DMS53 (cell line): ENCODE data around the gene NFIA.
A peak's percentile ranks its signal among the peaks of the same experiment; 100 is the strongest.

Source experiments
- DNase-seq: peaks from one replicate; lab custom pipeline; 2025; lab: John Stamatoyannopoulos, UW

NFIA gene

DNA sequence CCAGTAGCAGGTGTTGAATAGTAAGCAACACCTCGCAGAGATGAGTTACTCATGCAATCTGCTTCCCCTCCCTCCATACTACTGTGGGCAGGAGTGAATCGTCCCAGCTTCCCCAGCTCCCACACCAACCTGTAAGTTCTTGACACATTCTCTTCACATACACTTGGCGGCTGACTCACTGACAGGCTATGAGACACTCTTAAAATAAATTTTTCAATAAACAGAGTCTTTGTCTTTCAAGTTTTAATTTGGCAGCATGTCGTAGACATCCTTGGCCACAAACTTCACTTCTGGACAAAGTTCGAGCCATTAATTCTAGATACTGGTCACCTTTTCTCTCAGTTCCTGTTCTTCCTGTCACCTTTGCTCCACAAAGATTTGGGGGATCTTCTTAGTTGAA lies 351.9 kb downstream of the NFIA start:
- no peak for DNase-seq

DNA sequence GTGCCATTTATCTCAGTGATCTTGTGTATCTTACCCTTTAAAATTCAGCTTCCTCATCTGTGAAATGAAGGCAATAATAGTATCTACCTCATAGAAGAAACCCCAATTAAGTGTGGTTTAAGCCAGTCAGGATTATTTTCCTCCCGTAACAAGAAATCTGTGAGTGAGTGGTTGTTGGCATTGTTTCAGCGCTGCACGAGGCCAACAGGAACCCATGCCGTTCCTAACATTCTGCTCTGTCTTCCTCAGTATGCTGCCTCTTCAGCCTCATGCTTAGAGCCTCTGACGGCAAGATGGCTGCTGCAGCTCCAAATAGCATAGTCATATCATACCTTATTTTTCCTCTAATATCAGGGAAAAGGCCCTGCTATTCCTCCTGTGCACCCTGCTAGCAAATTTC lies 352.9 kb downstream of the NFIA start:
- no peak for DNase-seq

DNA sequence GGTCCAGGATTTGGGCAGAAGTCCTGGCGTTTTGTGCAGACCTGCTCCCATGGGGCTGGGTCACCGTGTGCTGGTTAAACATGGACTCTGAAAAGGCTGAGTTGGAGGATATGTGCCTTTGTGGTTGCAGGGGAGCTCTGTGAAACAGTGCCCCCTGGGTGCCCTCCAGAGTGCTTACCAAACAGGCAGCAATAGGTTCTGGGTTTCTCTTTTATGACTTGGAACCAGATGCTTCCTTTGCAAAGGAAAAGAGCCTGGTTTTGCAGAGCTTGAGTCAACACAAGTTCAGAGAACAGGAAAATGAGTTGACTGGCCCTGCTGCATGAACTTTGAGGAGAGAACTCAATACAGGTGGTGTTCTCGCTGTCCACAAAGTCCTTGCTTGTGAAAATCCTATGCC lies 353.7 kb downstream of the NFIA start:
- DNase-seq: peak; percentile 23

DNA sequence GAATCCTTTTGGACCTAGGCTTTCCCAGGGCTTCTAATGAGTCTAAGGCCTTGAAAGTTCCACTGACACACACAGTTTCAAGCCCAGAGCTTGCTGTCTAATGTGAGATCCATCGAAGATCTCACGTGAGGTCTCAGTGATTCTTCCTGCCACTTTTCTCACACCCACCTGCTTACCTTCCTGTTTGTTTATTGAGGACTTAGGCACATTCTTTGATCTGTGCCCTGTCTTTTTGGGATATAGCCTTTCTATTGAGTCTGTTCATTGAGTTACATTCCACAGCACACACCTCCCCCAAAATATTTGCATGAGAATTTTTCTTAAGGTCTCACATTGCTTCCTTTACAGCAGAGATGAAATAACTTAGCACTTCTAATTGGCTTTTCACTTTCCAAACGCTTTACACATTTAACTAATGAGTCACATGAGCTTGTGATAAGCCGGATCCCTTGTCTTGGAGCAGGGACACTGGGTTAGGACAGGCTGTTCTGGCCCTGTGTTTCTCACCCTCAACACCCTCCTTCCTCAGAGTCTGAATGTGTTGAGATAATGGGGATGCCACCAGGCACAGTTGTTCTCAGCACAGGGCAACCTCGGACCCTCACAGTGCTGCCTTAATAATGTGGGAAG lies 354.2 kb downstream of the NFIA start:
- no peak for DNase-seq

DNA sequence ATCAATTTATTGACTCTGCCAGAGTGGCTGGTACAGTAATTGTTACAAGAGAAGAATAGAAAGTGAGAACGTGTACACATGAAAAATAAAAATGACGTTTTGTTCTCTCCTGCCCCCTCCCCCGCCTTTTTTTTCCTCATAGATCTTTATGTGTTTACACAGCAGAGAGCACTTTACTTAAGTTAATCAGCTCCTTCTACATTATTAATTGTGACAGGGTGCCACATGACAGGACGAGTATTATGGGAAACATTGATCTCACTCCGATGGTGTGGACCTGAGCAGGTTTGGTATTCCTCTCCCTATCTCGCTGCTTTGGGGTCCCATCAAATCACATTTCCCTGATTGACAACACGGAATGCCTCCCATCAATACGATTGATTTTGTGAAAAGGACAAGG lies 356.9 kb downstream of the NFIA start:
- DNase-seq: no peak

DNA sequence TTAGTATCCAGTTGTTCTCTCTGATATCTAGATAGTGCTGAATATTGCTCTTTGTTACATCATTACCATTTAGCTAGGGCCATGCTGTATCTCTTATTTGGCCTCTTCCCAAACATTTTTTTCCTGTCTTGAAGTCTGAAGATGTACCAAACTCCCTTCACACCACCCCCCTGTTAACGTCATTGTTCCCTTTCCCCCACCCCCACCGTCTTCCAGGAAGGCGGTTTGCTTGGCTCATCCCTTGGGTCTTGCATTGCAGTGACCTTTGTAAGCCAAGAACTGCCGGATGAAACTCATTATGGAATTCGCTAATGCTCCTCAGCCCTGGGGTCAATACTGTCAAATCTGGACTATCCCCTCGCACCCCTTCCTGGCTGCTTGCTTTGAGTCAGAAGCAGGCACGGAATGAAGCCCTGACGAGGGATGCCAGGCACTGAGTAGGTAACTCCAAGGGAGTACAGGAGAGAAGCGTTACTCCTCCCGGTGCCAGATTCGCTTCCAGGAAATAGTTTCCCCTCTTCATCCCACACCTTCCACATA lies 359.4 kb downstream of the NFIA start:
- DNase-seq: no peak

DNA sequence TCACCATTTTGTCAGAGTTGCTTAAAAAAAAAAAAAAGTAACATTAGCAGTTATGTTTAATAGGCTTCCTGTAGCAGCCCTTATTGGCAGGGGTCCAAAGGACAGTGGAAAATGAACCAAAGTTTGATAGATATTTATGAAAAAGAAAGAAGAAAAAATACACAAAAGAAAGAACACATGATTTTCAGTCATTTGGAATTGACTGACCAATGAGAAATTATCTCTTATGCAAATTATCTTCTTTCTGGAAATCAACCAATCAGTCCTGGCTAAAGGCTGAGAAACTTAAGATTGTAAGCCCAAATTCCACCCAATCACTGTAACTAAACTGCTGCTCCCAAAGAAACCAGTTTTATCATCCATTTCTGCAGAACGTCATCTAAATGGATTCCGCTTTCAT lies 360.2 kb downstream of the NFIA start:
- DNase-seq: no peak

DNA sequence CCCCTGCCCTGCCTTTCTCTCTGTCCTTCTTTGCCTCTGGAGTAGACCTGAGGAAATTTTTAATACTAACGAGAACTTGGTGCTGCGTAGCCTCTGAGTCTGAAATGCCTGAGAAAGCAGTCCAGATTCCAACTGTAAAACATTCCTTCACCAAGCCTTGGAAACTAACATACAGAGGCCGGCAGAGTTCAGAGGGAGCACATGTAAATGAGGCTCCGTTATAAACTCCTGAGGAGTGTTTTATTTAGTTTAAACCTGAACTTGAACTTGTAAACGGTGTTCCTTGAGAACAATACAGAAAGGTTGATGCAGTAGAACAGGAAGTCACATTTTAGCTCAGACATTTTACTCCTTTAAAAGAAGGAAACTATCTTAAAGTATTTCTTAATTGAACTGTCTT lies 361.9 kb downstream of the NFIA start:
- DNase-seq: no peak

DNA sequence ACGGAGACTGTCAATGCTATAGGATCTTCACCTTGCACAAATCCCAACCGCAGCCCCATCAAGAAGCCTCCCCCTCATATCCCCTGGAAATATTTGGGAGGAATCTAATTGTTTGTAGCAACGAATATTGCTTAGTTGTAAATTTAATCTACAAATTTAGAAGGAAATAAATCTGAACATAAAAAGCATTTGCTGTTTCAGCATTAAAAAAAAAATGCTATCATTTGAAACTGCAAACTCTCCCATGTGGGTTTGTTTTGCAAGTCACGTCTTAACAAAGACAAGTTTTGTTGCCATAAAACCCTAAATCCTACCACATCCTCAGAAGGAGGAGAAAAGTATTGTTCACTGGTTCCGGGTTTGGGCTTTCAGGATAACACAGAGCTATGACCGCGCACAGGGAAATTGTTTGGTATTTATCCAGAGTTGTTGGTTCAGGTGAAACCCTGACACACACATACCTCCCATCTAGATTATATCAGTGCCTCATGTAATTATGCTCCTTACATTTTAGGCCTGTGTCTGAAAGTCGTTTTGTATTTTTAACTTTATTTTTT lies 363.0 kb downstream of the NFIA start:
- no peak for DNase-seq

DNA sequence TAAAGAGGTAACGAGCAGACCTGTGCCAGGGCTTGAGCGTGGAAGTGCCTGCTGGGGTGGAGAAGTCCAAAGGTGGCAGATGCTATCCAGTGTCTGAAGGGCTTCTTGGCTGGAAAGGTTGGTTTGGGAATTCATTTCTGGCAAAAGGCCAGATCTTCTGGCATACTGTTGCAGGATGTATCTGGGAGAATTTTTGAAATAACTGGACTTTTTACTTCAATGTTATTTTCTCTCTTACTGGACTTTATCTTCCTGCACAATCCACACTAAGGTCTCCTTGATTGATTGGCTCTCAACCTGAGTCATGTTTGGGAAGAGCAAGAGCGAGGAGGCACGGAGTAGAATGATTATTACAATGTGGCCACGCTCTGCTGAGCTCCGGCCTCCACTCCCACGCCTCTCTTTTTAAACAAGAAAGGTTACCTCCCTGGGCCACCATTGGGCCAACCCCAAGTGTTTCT lies 364.2 kb downstream of the NFIA start:
- DNase-seq: no peak

DNA sequence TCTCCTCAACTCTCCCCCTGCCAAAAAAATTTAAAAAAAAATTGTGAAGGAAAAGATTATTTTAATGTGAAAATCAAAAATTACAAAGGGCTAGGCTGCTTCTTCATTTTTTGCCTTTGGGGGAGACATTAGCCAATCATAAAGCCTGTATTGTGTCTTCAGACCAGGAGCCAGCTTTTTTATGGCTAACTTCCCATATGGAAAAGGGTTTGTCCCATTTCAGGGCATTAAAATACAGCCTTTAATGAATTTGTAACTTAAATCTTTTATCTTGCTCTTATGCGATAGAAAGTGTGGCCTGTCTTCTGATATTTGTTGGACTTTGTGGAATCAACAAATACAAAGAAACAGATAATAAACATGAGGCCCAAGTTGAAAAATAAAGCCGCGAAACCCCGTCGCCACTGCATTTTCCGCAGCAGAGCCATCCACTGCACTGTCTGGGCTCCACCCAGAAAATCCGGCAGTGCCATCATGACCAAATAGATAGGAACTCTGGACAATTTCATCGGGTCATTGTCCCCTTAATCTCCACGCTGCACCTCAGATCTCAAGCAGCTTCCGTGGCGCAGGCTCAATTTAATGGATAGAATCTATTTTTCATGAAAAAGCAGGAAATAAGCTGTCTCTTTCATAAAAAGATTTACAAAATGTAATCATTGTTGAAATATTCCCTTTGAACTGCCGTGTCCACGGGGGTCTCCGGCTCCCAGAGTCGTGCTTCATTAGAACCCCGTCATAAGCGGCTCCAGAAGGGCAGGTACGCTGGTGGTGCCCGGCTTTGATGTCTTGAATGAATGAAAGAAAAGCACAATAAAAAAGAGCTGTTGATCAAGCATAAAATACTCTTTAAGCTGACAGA lies 365.0 kb downstream of the NFIA start:
- DNase-seq: no peak

DNA sequence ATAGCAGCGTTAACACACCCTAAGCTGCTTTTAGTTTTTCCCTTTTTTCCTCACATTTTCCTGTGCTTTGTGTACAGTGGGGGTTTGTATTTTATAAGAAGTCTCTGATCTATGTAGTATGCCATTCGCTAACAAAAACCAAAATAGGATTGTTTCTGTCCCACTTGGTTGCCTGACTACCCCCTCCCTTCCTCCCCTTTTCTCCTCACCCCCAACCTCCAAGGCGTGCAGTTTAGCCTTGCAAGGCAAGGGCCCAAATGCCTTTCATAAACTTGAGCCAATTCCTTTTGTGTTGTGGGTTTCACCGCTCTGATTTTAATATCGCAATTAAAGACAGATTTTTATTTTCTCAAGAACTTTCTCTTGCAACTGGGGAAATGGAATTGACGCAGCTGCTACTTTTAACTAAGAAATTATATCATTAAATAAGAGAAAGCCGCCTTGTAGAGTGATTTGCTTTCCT lies 365.6 kb downstream of the NFIA start:
- DNase-seq: no peak

DNA sequence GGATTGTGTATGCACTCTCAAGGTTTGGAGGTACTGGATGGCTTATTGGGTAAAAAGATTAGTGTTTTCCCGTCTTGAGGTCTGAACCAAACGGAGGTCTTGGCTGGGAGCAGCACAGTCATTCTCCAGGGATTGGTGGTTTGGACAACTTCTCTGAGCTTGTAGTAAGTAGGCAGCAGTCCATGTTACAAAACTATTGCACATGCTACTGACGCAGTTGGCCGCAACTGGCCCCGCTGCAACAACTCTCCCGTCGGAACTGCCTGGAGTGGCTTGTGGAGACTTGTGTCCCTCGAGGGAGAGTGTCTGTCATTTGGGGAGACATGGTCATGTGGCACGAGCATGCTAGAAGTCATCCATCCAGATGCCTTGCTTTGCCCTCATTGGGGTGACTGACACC lies 366.6 kb downstream of the NFIA start:
- DNase-seq: no peak

DNA sequence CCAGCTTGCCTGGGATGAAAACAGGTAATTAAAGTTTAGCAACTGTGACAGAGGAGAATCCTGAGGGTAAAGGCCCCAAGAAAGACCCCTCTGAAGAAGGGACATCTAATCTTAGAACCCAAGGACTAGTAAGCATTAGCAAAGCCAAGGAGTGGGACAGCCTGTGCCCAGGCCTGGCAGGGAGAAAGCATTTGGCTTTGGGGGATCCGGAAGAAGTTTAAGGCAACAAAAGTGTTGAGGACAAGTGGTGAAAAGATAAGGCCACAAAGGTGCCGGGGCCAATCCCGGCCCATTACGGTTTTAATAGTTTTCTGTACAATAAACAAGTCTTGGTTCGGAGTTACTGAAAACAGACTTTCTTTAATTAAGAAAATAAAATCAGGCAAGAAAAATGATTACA lies 367.0 kb downstream of the NFIA start:
- no peak for DNase-seq

DNA sequence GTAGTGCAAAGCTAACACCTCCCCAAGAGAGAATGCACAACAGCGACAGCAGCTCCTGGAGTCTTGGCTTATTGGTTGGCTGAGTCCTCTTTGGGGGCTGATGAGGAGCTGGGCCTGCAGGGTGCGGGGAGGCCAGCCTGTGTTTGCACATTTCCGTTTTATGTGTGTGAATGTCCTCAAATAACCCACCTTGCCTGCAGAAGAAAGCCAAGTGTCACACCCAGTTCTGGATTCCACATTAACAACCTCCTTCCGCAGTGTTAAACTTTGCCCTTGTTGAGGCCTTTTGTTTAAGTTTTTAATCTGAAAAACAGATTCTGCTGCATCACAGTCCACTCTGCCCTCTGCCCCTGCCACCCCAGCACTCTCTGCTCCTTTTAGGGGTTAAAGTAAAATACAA lies 368.1 kb downstream of the NFIA start:
- DNase-seq: no peak

DNA sequence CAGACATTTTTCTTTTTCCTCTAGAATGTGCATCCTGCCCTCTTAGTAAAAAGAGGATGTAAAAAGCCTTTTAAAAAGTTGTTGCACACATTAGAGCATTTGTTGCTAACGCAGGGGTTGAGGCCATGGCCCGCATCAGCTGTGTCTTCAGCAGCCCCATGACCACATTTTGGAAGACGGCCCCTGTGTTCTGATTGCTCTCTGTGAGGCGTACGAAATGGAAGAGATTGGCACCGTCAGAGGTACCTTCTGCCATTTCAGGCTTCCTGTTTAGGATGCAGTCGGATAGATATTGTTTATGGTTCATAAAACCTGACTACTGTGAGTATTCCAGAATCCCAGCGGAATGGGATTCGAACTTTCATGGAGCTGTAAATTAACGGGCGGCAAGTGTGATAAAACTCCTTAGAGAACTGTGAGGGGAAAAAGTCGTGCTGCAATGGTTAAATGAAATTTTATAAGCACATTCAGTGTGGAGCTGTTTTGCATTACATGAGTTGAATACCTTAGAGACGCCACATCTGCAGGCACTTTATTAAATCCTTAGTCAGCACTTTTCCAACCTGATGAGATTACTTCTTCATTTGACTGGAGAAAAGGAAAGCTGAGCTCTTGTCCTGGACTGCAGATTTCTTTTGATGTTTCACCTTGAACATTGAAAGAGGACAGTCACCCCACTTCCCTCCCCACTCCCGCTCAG lies 368.7 kb downstream of the NFIA start:
- no peak for DNase-seq

DNA sequence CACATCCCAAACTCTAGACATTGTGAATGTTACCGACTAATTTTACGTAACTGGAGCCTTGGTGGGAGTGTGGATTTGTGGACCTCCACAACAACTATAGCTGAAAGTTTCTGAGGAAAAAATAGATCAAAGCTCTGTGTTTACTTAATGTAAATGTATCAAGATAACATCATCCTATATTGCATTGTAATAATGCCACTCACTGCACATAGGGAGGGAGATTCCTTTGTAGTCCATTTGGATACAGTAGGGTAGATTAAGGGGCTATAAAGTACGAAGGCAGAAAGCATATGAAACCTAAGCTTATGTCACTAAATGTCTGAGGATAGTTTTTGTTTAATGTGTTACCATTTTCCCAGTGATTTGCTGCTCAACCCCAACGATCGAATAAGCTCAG lies 369.2 kb downstream of the NFIA start:
- DNase-seq: no peak

DNA sequence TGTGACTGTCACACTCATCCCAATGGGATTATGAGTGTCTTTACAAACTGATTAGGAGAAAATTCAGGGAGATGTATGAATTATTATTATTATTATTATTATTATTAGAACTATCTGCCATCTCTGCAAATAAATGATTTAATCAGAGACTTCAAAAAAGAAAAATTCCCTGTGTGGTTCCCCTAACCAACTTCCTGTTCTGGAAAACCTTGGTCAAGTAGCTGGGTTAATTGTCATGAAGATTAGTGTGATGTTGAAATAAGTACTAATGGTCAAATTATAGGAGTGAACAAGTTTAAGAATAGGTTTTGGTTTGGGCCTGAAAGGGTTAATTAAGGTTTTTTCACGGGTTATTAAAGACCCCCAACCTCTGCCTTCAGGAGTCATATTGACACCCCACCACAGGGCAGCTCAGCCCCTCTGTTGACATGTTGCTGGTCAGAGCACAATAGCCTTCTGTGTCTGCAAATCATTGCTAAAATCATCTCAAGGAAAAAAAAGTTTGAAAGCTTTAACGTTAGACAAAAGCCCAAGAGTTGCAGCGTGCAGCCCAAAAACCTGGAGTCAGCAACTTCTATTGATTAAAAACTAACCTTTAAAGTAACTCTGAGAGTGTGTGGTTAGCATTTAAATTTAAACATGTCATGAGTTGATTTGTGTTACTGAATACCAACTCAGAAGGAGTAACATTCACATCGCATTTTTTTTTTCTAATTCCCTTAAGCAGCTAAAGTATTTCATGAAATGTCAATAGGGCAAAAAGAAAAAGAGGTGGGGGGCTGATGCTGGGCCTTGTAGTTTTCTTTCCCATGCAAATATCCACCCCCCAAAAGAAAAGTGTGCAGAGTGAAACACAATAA lies 370.0 kb downstream of the NFIA start:
- peak; percentile 69 for DNase-seq

DNA sequence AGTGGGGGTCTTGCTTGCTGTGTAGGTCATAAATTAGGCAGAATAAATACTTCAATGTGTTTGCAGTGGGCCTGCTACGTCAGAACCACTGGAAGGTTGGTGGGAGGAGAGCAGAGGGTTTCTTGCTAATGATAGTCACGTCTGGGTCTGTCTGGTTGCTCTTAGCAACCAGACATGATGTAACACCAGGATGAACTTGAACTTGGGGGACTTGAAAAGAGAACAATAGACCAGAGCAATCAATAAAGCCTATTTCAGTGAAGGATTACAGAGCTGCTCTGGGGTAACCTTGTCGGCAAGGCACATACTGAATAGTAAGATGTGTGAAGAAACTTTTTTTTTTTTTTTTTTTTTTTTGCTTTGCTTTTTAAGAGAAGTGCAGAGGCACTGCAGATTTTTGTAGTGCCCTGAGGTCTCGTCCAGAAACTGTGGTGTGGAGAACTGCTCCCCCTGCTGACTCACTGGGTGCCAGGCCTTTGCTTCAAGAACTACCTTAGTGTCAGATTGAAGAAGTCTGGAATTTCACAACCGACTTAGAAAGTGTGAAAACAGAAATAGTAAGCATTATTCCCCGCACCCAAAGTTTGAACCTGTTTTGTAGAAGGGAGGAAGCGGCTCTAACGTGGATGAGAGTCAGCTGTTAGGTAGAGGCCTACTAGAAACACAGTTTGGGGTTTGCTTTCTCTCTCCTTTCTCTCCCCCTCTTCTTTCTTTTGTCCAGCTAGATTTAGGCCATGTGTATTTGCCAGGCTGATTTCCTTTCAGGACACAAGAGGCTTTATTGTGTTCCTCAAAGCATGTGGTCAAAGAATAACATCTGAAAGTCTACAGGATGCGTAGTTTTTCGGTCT lies 371.0 kb downstream of the NFIA start:
- peak; percentile 96 for DNase-seq

DNA sequence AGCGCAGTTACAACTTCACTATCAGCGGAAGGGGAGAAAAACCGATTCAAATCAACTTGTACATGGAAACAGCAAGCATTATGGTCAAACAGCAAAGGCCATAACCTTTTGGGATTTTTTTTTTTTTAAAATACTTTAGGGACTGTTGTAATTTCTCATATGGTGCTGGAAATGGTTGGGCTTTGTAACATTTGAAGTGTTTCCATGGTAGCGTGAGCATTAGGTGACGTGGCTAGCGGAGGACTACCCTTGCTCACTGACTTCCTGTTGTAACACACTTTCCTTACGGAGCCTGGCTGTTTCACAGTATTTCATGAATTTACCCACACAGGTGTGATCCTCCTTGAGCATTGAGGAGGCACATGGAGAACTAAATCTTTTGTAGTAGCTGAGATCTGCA lies 373.0 kb downstream of the NFIA start:
- DNase-seq: peak; percentile 32
